Prostate gland (tissue), 2 donors: ENCODE measurements around the gene AGPAT4.

Experiments
- POLR2A ChIP-seq: fragments of 450-650 bp; IDR thresholded peaks from one replicate; pipeline ENCODE4 v1.6.1; 2016; ENCODE audit warnings: antibody characterized with exemption, mild to moderate bottlenecking
- TF ChIP-seq, protein P1 (sequence below), 4 experiments: fragments of 200-600 bp in 2 of 4; fragments of 450-650 bp in 2 of 4; sonication (generic) in 2 of 4; IDR thresholded peaks; 1 replicate in 3 of 4; 2 replicates in 1 of 4; pipeline ENCODE4 v1.5.1; 2016 to 2019; ENCODE audit warnings: antibody characterized with exemption in 4 of 4, mild to moderate bottlenecking in 2 of 4, moderate library complexity in 2 of 4

DNA sequence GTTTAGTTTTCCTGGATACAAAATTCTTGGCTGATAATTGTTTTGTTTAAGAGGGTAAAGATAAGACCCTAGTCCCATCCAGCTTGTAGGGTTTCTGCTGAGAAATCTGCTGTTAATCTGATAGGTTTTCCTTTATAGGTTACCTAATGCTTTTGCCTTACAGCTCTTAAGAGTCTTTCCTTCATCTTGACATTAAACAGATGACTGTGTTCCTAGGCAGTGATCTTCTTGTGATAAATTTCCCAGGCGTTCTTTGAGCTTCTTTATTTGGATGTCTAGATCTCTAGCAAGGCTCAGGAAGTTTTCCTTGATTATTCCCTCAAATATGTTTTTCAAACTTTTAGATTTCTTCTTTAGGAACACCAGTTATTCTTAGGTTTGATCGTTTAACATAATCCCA is 148.3 kb downstream of the AGPAT4 start:
- TF ChIP-seq, protein P1, sequence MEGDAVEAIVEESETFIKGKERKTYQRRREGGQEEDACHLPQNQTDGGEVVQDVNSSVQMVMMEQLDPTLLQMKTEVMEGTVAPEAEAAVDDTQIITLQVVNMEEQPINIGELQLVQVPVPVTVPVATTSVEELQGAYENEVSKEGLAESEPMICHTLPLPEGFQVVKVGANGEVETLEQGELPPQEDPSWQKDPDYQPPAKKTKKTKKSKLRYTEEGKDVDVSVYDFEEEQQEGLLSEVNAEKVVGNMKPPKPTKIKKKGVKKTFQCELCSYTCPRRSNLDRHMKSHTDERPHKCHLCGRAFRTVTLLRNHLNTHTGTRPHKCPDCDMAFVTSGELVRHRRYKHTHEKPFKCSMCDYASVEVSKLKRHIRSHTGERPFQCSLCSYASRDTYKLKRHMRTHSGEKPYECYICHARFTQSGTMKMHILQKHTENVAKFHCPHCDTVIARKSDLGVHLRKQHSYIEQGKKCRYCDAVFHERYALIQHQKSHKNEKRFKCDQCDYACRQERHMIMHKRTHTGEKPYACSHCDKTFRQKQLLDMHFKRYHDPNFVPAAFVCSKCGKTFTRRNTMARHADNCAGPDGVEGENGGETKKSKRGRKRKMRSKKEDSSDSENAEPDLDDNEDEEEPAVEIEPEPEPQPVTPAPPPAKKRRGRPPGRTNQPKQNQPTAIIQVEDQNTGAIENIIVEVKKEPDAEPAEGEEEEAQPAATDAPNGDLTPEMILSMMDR (IDR thresholded peaks at IDR 0.05) = no peak
- TF ChIP-seq POLR2A = no peak
